Measurements from ENCODE around the gene PRR29.

DNA sequence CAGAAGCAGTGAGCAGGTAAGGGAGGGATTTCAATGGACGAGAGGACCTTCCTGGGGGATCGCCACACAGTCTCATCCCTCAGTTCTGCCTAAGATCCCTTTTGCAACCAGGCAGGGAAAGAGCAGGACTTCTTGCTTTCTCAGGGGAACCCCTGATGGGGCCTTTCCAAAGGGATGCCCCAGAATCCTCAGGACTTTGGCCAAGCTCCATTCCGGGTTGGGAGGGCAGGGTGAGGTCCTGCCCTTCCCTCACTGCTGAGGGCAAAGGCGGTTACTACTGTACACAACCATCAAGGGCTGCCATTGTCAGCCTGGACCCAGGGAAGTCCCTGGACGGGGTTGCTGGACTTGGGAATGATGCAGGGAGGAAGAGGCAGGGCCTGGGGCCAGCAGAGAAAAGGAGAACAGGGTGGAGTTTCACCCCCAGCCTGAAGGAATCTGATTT, 9.7 kb downstream of the PRR29 start:
- TF ChIP-seq, protein P1, sequence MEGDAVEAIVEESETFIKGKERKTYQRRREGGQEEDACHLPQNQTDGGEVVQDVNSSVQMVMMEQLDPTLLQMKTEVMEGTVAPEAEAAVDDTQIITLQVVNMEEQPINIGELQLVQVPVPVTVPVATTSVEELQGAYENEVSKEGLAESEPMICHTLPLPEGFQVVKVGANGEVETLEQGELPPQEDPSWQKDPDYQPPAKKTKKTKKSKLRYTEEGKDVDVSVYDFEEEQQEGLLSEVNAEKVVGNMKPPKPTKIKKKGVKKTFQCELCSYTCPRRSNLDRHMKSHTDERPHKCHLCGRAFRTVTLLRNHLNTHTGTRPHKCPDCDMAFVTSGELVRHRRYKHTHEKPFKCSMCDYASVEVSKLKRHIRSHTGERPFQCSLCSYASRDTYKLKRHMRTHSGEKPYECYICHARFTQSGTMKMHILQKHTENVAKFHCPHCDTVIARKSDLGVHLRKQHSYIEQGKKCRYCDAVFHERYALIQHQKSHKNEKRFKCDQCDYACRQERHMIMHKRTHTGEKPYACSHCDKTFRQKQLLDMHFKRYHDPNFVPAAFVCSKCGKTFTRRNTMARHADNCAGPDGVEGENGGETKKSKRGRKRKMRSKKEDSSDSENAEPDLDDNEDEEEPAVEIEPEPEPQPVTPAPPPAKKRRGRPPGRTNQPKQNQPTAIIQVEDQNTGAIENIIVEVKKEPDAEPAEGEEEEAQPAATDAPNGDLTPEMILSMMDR (IDR thresholded peaks at IDR 0.05): no peak
- TF ChIP-seq, protein P2, sequence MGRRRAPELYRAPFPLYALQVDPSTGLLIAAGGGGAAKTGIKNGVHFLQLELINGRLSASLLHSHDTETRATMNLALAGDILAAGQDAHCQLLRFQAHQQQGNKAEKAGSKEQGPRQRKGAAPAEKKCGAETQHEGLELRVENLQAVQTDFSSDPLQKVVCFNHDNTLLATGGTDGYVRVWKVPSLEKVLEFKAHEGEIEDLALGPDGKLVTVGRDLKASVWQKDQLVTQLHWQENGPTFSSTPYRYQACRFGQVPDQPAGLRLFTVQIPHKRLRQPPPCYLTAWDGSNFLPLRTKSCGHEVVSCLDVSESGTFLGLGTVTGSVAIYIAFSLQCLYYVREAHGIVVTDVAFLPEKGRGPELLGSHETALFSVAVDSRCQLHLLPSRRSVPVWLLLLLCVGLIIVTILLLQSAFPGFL (CRISPR knock-in tag; IDR thresholded peaks at IDR 0.05; ENCODE audit: borderline replicate concordance): no peak
- TF ChIP-seq, protein P3, sequence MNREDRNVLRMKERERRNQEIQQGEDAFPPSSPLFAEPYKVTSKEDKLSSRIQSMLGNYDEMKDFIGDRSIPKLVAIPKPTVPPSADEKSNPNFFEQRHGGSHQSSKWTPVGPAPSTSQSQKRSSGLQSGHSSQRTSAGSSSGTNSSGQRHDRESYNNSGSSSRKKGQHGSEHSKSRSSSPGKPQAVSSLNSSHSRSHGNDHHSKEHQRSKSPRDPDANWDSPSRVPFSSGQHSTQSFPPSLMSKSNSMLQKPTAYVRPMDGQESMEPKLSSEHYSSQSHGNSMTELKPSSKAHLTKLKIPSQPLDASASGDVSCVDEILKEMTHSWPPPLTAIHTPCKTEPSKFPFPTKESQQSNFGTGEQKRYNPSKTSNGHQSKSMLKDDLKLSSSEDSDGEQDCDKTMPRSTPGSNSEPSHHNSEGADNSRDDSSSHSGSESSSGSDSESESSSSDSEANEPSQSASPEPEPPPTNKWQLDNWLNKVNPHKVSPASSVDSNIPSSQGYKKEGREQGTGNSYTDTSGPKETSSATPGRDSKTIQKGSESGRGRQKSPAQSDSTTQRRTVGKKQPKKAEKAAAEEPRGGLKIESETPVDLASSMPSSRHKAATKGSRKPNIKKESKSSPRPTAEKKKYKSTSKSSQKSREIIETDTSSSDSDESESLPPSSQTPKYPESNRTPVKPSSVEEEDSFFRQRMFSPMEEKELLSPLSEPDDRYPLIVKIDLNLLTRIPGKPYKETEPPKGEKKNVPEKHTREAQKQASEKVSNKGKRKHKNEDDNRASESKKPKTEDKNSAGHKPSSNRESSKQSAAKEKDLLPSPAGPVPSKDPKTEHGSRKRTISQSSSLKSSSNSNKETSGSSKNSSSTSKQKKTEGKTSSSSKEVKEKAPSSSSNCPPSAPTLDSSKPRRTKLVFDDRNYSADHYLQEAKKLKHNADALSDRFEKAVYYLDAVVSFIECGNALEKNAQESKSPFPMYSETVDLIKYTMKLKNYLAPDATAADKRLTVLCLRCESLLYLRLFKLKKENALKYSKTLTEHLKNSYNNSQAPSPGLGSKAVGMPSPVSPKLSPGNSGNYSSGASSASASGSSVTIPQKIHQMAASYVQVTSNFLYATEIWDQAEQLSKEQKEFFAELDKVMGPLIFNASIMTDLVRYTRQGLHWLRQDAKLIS (CRISPR knock-in tag; IDR thresholded peaks at IDR 0.05; ENCODE audit: borderline replicate concordance): no peak
- no peak for TF ChIP-seq ZNF121 (CRISPR knock-in tag; IDR thresholded peaks at IDR 0.05)
- no peak for TF ChIP-seq JUN (CRISPR knock-in tag; IDR thresholded peaks at IDR 0.05)
- TF ChIP-seq SMAD4 (CRISPR knock-in tag; IDR thresholded peaks at IDR 0.05): no peak
- TF ChIP-seq, protein P4, sequence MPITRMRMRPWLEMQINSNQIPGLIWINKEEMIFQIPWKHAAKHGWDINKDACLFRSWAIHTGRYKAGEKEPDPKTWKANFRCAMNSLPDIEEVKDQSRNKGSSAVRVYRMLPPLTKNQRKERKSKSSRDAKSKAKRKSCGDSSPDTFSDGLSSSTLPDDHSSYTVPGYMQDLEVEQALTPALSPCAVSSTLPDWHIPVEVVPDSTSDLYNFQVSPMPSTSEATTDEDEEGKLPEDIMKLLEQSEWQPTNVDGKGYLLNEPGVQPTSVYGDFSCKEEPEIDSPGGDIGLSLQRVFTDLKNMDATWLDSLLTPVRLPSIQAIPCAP (CRISPR knock-in tag; IDR thresholded peaks at IDR 0.05): no peak
- TF ChIP-seq, protein P5, sequence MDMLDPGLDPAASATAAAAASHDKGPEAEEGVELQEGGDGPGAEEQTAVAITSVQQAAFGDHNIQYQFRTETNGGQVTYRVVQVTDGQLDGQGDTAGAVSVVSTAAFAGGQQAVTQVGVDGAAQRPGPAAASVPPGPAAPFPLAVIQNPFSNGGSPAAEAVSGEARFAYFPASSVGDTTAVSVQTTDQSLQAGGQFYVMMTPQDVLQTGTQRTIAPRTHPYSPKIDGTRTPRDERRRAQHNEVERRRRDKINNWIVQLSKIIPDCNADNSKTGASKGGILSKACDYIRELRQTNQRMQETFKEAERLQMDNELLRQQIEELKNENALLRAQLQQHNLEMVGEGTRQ (CRISPR knock-in tag; IDR thresholded peaks at IDR 0.05): no peak
- TF ChIP-seq FOXP1 (CRISPR knock-in tag; IDR thresholded peaks at IDR 0.05; ENCODE audit: borderline replicate concordance): no peak
- TF ChIP-seq ZBTB21 (CRISPR knock-in tag; IDR thresholded peaks at IDR 0.05; ENCODE audit: borderline replicate concordance): no peak

All from WTC11 (cell line).